ENCODE data around the gene ANTXR2.

- TF ChIP-seq ARHGAP35 (CRISPR knock-in tag; IDR thresholded peaks at IDR 0.05; ENCODE audit: borderline replicate concordance): no peak
- no peak for TF ChIP-seq ZNF121 (CRISPR knock-in tag; IDR thresholded peaks at IDR 0.05)
- no peak for TF ChIP-seq THAP7 (CRISPR knock-in tag; IDR thresholded peaks at IDR 0.05)
- TF ChIP-seq EP300 (IDR thresholded peaks at IDR 0.05; ENCODE audit: low read depth in 2 of 2, low read length in 2 of 2): no peak
- no peak for TF ChIP-seq EP300 (CRISPR knock-in tag; IDR thresholded peaks at IDR 0.05; ENCODE audit: borderline replicate concordance)
- TF ChIP-seq TCF7L2 (IDR thresholded peaks at IDR 0.05; ENCODE audit: low read depth, low read length): no peak
- TF ChIP-seq NR2C2 (CRISPR knock-in tag; IDR thresholded peaks at IDR 0.05; ENCODE audit: borderline replicate concordance): no peak
- TF ChIP-seq CTCF (CRISPR knock-in tag; IDR thresholded peaks at IDR 0.05): no peak
Observed at GRCh38 chr4:80099671-80100070, 26.6 kb upstream of the ANTXR2 start.

Data from HepG2 (cell line).